HG03135 (cell line): Measurements from ENCODE around the gene GJB2.

ENCODE experiments used
- ATAC-seq: cut with Tn5 transposase; IDR thresholded peaks from one replicate; pipeline ENCODE4 v1.9.1; 2021; ENCODE audit warnings: mild to moderate bottlenecking, moderate library complexity; ENCODE audit not compliant: unreplicated experiment

Gene GJB2

GRCh38 chr13:20192836-20193161, at the start of gene GJB2:
GJB2 (minus strand) TSS chr13:20192938; CDS start chr13:20189581, 3,357 bp downstream.
- no peak for ATAC-seq

- ATAC-seq: no peak
Observed at GRCh38 chr13:20241593-20241992, 48.9 kb upstream of the GJB2 start.

GRCh38 chr13:20239748-20240147, 47.0 kb upstream of the GJB2 start:
- ATAC-seq: no peak

GRCh38 chr13:20232556-20233277, 40.0 kb upstream of the GJB2 start:
- no peak for ATAC-seq

GRCh38 chr13:20231839-20232555, 39.3 kb upstream of the GJB2 start, which contains the start of gene GJB6:
GJB6 (minus strand) TSS chr13:20232319; CDS start chr13:20223480, 8,839 bp downstream.
- no peak for ATAC-seq

GRCh38 chr13:20230913-20231838, 38.4 kb upstream of the GJB2 start:
- ATAC-seq: no peak

GRCh38 chr13:20227730-20228129, 35.0 kb upstream of the GJB2 start:
- no peak for ATAC-seq

- ATAC-seq: no peak
Observed at GRCh38 chr13:20227288-20227687, 34.5 kb upstream of the GJB2 start.

GRCh38 chr13:20222553-20222952, 29.8 kb upstream of the GJB2 start:
- no peak for ATAC-seq

- no peak for ATAC-seq
Observed at GRCh38 chr13:20221772-20222171, 29.0 kb upstream of the GJB2 start.

GRCh38 chr13:20219577-20219976, 26.8 kb upstream of the GJB2 start:
- ATAC-seq: peak; percentile 98

- ATAC-seq: no peak
Observed at GRCh38 chr13:20217168-20217567, 24.4 kb upstream of the GJB2 start.

- no peak for ATAC-seq
Observed at GRCh38 chr13:20209948-20210347, 17.2 kb upstream of the GJB2 start.

GRCh38 chr13:20206698-20207235, 14.0 kb upstream of the GJB2 start:
- ATAC-seq: no peak

GRCh38 chr13:20206065-20206697, 13.4 kb upstream of the GJB2 start:
- no peak for ATAC-seq

GRCh38 chr13:20198781-20199180, 6.0 kb upstream of the GJB2 start:
- no peak for ATAC-seq

GRCh38 chr13:20197361-20197834, 4.7 kb upstream of the GJB2 start:
- no peak for ATAC-seq

GRCh38 chr13:20195801-20196200, 3.1 kb upstream of the GJB2 start:
- ATAC-seq: no peak

GRCh38 chr13:20193907-20194631, 1.3 kb upstream of the GJB2 start:
- no peak for ATAC-seq
